UCSD-AML1 (cell line): ENCODE results near the gene COL4A2.

Experiments
- DNase-seq: peaks from one replicate; lab custom pipeline; 2025; ENCODE audit not compliant: unreplicated experiment; lab: John Stamatoyannopoulos, UW

COL4A2 gene

DNA sequence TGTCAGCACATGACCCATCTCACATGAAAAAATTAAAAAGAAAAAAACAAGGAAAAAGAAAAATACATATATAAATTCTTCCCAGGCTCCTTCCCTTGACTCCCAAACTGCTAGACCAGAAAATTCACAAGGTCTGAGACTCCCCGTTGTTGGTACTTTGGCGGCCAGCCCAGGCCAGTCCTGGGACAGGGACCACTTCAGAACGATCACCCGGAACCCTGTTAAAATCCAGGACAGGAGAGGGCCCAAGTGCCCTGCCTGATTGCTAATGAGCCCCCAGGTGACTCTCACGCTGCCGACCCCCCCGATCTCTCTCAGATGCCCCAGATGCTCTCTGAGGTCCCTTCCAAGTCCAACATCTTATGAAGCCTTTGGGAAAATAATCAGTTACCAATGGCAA is 107.2 kb downstream of the COL4A2 start:
- no peak for DNase-seq

DNA sequence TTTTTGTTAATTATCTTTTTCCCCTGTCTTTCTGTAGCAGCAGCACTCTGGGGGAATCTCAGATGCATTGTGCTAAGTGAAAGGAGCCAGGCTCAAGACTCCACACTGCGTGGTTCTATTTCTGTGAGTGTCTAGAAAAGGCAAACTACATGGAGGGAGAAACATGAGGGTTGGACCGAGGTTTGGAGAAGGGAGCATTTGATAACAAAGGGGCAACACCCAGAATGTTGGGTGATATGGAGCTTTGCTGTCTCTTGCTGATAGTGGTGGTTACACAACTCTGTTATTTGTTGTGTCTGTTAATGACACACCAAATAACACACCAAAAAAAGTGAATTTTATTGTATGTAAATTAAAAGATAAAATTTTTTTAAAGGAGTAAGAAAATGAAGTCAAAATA is 107.8 kb downstream of the COL4A2 start:
- no peak for DNase-seq

DNA sequence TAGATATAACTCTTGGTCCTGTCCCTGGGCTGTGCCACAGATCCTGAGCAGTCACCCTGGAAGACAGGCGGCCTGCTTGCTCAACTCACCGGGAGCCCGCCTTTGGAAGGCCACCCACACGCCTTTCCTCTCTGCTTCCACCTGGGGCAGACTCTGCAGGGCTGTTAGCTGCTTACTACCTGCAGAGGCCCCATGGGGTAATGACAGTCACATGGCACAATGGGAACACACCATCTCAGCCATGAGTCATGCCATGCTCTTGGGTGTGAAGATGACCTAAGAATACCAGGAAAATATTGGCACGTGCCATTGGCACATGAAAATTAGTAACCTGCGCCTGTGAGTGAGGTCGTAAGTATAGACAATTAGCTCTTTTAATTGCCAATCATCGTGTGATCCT is 108.6 kb downstream of the COL4A2 start:
- no peak for DNase-seq

DNA sequence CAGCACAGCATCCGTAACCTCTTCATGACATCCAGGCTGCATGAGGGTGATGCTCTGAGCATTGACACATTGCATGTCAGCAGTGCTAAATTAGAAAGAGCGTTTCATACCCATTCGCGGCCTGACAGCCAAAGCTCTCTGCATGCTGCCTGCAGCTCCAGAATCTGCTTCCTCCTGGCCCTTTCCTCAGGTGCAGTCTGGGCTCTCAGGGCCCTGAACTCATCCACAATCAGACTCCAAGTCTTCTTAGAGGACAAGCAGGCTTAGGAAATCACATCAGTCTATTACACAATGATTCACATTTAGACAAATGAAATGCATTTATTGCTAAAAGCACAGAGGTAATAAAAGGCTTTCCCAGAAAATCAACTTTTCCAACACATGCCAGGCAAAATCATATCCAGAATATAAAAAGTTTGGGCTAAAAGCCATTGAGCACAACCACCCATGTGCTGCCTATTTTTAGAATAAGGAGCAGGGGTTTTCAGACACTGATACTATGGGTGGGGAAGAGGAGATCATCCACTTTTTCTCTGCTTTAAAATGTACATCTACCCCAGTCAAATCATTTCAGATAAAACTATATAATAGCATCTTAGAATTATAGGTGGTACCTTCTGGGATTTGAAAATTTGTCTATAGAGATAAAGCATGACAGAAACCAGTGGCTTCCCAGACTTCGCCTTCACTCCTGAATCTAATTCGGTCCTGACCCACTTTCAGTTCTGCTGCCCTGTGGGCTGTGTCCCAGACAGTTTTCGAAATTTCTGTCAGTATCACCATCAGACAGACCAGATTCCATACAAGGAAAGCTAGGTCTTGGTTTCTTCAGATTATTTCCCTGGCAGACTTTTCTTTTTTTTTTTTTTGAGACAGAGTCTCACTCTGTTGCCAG is 109.3 kb downstream of the COL4A2 start:
- DNase-seq = no peak

DNA sequence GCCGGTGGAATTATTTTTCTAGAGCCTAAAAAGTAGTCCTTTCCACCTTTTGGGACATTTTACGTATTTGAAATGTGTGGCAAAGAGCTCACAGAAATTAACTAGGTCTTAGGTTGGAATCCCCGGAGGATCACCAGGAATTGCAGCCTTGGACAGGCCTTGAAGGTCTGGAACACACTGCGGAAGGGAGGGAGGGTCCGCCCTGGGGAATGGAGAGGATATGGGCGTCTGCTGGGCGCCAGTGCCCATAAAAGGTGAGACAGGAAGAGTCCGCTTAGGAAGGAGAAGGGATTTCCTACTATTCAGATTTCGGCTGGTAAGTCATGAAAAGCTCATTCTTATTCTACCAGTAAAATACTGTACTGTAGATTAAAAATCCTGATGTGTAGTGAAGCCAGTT is 111.9 kb downstream of the COL4A2 start:
- no peak for DNase-seq

DNA sequence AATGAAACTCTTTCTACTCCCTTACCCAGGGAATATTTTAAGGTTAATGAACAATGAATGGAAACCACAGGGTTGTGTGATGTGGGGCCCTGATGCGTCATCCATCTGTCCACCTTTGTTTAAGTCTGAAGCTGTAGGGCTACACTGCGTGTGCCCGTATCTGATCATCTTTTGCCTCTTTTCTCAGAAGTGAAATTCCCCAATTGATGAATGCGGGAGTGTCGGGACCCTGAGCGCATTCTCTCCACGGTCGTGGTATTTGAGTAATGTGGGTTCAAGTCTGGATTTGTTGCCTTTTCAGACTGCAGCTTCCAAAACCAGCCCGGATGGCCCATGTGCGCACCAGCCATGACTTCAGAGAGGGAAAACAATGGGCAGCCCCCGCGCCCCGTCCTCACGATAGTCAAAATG is 112.3 kb downstream of the COL4A2 start:
- no peak for DNase-seq

DNA sequence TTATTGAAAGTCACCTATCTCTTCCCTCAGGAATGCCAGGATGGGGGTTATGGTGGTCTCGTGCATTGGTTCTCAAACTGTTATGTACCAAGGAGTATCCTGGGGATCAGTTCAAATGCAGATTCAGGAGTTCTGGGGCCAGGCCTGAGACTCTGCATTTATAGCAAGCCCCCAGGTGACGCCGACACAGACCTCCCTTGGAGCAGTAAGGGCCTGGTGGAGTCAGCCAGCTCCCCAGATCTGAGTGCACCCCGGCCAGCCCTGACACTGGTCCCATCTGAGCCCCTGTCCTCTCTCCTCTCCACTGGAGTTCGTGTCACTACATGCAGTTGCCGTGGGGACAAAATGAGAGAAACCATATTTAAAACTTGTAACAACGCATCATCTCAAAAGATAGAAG is 112.9 kb downstream of the COL4A2 start:
- DNase-seq = no peak

DNA sequence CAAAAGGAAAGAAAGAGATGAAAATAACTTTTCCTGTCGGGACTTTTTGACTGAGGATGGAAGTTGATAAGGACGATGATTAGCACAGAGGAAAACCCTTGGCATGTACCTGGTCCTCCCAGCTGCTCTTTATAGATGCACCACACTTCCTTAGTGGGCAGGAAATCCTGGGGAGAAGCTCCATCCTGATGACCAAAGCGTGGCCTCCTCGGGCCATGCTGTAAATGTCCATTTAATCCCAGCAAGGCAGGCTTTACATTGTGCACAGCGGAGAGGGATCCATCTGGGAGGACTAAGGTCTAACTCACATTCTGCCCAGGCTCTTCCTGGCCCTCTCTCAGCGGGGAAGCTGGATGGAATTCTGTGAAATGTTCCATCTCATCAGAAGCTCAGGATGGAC is 113.5 kb downstream of the COL4A2 start:
- DNase-seq = no peak

DNA sequence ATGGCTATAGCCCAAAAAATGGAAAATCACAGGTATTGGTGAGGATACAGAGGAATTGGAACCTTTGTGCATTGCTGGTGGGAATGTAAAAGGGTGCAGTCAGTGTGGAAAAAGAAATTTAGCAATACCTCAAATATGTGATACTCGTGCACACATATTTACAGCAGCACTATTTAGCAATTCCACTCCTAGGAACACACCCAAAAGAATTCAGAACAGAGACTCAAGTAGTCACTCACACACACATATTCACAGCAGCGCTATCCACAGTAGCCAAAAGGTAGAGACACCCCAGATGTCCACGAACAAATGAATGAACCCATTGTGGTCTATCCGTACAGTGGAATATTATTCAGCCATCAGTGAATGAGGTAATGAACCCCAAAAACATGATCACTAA is 114.0 kb downstream of the COL4A2 start:
- DNase-seq = no peak

DNA sequence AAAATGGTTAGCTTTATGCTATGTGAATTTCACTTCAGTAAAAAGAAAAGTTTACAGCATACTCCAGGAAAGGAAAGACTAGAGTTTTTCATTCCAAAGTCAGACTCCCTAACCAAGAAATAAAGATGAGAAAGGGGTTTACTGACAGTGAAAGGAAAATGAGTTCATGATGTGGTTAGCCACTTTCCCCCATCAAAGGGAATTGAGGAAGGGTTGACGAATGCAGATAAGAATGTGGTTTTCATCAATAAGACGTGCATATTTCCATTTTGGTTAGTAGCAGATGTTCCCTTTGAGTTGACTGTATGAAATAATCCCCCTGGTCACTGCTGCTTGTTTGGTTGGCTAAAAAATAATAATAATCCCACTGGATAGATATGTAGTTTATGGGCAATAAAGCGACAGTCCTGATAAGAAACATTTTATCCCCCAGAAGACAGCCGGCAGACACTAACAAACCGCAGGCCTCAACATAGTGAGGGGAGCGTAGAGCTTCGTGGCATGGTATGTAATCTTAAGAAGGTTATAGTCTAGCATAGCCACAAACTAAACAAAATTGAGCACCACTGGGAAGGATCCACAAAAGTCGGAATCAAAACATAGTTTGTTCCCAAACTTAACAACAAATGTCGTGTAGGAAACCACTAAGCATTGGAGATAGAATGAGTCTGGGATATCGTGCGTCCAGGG is 114.8 kb downstream of the COL4A2 start:
- no peak for DNase-seq

DNA sequence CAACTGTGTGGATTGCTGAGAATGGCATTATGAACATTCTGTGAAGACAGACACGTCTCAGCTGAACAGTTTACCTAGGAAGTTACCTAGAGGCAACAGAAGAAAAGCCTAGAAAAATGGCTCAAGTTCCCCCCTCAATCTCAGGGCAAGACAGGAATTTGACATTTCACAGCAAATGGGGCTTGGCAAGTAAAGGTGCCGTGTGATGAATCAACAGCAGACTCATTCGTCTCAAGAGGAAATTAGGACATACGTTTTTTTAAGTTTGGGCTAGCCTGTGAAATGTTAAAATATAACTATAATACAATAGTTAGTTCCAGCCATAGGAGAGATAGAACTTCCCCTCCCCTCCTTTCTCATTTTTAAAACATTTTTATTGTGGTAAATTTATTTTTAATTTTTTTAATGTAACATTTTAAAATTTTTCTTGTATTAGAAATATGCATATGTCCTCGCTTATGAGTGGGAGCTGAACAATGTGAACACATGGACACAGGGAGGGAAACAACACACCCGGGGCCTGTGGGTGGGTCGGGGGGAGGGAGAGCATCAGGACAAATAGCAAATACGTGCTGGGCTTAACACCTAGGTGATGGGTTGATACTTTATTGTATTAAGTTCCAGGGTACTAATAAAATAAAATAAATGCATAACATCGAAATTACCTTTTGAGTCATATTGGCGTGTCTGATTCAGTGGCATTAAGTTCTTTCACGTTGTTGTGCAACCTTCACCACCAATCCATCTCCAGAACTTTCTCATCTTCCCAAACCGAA is 116.0 kb downstream of the COL4A2 start:
- no peak for DNase-seq

DNA sequence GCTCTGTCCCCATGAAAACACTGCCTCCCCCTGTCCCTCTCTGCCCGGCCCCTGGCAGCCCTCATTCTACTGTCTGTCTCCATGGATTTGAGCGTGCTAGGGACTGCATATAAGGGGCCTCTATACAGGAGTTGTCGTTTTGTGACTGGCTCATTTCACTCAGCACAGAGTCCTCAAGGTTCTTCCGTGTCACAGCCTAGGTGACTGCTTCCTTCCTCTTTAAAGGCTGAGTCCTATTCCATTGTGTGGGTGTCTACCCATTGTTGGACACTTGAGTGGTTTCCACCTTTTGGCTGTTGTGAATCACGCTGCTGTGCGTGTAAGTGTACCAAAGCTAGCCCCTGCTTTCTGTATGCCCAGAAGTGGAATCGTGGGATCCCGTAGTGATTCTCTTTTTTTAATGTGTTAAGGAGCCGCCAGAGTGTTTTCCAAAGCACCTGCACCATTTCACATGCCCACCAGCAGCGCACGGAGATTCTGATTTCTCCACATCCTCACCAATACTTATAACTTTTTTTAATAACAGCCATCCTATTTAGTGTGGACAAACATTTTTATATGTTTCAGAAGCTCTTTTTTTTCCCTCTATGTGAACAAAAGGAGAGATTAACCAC is 116.7 kb downstream of the COL4A2 start:
- no peak for DNase-seq

DNA sequence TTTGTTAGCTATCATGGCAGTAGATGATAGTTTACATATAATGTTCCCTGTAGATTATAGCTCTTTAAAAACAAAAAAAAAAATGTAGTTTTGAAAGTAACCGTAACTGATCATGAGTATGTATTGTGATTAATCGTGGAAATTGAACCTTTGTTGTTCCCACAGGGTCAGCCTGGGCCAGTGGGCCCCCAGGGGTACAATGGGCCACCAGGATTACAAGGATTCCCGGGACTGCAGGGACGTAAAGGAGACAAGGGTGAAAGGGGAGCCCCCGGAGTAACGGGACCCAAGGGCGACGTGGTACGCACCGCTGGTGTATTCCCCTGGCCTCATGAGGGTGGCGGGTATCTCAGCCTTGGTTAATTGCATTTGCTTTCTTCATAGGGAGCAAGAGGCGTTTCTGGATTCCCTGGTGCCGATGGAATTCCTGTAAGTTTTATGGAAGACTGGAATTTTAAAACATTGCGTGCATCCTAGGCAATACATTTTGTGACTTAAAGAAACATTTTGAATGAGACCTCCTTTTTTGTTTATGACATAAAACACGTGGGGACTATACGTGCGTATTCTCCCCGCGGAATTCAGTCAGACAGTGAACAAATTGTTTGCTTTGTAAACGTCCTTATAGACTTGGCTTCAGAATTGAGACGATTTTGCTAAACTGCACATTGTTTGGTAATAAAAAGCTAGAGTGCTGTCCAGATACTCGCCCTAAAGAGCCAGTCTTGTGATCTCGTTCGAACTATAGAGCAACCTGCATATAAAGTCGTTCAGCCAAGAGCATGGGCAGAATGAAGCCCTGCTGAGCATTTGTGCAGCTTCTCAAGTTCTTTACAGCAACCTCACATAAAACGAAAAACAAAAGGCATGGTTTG is 117.7 kb downstream of the COL4A2 start:
- no peak for DNase-seq

DNA sequence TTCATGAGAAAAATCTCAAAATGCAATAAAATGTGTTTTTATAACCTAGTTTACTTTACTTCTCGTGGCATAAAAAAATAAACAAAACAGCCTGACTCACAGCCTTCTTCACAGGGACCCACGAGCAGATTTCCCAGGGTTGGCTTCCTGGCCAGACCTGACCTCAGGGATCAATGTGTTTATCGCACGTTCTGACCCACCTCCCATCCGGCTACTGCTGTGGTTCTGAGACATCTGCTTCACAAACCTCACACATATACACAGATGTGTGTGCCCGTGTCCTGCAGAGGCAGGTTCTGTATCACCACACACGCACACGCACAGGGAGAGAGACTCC is 118.3 kb downstream of the COL4A2 start:
- no peak for DNase-seq

DNA sequence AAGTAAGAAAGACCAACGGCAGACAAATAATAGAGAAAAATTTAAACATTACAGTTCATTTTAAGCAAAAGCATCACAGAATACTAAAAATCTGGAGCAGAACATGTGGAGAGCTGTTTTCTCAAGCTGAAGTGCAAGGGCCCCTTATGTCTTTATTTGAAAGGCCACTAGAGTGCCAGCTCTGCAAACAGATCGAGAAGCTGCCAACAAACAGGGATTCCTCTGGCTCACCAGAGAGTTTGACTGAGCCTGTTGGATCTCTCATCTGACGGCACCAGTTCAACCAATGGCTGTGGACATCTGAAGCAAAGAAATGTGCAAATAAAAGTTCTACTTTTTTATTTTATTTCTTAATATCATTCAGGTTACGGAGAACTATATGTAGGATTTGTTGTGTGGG is 119.7 kb downstream of the COL4A2 start:
- DNase-seq = no peak

DNA sequence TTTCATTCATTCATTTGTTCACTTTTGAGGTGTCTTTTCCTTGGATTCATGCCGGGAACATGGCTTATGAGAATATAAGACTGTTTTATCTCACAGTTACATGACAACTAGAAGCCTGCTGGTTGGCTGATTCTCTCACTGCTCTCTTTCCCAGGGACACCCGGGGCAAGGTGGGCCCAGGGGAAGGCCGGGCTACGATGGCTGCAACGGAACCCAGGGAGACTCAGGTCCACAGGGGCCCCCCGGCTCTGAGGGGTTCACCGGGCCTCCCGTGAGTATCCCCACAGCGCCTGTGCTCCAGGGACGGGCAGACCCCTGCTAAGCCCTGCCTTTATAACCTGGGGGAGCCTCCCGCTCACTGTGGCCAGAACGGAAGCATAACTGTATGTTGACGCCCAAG is 121.2 kb downstream of the COL4A2 start:
- no peak for DNase-seq

DNA sequence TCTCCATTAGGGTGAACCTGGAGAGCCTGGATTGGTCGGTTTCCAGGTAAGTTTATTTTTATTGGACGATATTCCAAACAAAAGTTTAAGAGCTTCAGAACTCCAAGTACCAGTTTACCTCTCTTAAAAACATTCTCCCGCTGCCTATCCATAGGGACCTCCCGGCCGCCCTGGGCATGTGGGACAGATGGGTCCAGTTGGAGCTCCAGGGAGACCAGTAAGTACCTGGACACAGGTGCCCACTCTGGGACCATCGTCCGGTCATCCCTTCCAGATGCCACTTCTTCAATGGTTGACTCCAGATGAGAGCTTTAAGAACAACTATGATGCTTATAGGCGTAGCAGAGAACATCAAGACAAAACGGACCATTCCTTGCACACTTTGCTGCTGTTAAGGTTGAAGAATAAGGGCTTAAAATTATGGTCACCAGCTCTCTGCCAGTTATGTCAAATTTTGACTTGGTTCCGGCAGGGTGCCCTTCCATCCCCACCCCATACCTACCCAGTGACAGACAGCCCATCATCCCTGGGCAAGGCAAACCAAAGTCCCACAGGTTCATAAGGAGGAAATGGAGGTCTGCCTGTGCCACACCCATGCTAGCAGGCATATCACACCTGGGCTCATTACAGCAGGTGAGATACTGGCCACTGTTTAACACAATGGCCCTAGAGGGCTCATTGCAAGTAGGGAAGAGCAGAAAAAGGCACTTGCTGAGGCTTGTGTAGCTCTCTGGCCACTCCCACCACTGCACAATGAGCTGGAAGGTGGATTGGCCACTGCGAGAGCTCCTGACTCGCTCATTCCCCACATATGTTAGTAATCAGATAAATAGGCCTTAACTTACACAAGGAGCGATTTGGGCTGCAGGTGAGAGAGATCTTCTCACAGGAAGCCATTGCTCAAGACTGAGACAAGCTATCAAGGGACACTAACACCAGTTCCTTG is 123.6 kb downstream of the COL4A2 start:
- no peak for DNase-seq

DNA sequence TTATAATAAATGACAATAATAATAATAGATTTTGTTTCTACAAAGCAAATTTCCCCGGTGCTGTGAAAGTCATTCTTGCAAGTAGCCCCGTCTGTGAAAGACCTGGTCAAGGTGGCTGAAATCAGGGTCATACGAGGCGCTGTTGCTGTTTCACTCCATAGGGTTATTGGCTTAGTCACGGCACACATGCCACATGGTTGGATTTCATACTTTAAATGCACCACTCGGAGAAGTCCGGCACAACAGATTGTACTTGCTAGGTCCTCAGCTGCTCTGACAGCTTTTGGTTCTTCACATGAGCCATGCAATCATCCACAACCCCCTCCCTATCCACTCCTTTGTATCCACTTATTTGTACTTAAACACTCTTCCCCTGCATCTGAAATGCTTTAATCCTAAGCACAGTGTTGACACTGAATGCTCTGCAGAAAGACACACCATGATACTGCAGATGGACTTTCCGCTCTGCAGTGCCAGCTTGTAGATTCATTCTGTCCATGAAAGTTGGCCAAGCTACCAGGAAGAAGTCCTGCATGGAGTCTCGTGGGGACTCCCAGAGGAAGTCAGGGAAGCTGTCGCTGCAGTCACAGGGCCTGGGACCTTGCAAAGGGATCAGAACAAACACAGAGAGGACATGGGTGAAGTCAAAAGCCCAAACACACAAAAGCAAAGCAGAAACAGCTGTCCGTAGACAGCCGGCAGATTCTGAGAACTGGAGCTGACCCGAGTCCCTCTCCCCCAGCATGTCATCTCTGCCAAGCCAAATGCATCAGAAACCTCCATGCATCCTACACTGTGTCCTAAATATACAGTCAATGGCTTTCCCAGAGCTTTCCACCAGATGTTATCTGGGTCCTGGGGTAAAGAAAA is 124.6 kb downstream of the COL4A2 start:
- DNase-seq = no peak
